Measurements from ENCODE around the gene SPAG6.
A peak's percentile ranks its signal among the peaks of the same experiment; 100 is the strongest.
"Not testable (repeated sequence)": the region's sequence is repeated elsewhere in the genome, so short reads cannot be mapped to it uniquely, and the experiment has no call there.

The SPAG6 gene

DNA sequence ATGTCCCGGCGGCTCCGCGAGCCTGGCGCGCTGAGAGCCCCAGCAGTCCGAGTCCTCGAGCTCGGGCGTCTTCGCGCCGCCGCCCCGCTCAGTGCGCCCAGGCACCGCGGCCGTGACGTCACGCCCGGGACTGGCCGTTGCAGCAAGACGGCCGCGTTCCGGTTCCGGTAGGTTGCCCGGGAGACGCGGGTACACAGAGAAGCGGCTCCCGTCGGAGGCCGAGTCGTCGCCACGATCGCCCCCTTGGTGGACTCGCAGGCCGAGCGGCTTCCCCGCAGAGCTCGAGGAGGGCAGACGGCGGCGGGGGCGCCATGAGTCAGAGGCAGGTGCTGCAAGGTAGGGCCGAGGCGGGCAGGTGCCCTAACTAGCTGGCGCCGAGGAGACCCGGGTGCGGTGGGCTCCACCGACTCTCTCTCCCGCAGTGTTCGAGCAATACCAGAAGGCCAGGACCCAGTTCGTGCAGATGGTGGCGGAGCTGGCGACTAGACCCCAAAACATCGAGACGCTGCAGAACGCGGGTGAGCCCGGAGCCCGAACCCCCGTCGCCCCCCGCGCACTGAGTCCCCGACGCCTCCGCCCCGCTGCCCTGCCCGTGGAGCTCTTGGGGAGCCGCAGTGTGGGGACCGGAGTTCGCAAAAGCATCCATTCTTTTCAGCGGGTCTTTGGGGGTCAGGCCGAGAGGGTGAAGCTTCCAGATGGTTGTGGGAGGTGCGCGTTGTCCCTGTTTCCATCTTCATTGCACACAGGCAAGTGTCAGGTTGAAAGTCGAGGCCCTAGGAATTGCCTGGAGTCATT is at the start of gene SPAG6:
Gene SPAG6, plus strand, starts transcription at position 196 of the 795 bp plus-strand sequence. Its CDS starts 116 bp downstream, at position 312.
- DNase-seq, result no peak

DNA sequence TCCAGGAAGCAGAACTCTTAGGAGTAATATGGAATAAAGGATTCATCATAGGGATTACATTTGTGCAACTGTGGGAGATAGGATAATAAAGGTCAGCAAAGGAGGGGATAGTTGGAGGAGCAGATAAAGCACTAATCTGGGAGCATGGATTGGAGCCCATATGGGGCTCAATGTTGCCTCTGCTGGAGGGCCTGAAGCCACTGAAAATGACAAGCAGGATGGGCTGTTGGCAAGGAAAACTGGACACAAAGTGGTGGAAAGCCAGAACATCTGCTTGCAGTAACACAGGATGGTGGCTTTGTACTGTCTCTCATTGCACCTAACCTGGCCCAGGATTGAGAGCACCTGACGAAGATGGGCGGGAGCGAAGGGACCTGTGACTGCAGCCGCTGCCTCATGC is 44.1 kb upstream of the SPAG6 start:
- DNase-seq, result no peak

DNA sequence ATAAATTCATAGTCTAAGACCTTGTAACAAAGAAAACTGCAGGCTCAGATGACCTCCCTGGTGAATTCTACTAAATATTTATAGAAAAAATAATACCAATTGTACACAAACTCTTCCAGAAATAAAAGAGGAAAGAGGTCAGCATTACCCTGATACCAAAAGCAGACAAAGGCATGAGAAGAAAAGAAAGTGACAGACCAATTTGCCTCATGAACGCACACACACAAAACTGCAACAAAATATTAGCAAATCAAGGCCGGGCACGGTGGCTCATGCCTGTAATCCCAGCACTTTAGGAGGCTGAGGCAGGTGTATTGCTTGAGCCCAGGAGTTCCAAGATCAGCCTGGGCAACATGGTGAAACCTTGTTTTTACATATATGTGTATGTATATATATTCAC is 41.8 kb upstream of the SPAG6 start:
- DNase-seq, result no peak

DNA sequence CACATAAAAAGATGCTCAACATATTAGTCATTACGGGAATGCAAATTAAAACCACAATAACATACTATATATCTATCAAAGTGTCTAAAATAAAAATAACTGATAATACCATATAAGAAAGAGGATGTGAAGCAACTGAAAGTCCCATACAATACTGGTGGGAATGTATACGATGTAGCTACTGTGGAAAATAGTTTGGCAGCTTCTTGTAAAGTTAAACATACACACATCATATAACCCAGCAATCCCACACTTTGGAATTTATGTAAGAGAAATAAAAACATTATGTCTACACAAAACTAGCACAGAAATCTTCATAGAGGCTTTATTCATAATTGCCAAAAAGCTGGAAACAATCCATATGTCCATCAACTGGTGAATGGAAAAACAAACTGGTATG is 39.6 kb upstream of the SPAG6 start:
- DNase-seq, result no peak

DNA sequence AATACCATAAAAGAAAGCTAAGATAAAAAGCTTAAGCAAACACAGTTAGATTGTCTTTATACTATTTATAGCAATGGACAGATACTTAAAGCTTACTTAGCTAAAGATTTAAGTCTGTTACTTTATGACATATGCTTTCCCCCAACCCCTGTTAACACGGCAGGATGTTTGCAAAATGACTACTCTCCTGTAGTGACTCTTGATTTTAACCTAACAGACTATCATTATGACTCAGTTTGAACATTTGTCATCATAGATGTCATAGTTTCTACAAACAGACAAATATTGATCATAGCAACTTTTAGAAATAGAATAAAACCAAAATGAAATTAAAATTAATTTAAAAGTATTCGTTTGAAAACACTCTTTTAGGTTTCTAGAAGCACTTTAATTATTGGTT is 36.9 kb upstream of the SPAG6 start:
- no peak for DNase-seq

DNA sequence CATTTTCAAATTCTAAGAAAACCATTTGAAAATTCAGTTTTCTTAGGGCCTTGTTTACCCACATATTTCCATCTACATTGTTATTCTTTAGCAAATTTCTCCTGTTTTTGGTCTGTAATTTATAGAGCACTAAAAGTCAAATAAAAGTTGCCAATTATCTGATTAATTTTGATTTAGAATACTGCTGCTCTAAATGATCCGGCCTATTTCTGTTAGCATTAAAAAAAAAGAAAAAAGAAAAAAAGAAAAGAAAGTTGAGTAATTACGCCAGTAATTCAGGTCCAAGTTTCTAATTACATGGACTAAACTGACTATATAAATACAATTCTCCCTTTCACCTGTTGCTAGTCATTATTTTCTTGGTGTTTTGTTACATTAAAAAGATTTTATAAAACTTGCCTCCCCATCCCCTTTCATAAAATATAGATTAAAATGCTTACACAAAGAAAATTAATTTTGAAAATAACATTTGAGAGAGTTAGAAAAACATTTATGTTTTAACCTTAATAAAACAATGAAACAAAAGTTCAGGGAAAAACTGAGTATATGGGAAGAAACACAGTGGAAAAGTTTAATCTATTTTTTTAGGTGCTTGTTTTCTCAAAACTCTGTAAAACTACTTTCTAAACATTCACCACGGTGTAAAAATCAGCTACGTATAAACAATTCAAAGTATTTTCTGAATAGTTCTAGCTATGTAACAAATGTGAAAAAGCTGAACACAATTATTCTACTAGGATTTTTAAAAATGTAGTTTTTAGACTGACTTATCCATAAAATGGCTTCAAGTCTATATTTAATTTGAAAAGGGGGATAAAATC is 35.9 kb upstream of the SPAG6 start:
- no peak for DNase-seq

DNA sequence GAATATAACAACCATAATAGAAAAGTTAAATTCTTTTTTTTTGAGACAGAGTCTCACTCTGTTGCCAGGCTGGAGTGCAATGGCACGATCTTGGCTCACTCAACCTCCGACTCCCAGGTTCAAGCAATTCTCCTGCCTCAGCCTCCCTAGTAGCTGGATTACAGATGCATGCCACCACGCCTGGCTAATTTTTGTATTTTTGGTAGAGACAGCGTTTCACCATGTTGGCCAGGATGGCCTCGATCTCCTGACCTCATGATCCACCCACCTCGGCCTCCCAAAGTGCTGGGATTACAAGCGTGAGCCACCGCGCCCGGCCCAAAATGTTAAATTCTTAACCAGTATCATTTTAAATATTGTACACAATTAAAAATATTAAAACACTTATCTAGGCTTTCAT is 35.3 kb upstream of the SPAG6 start:
- DNase-seq, result not testable (repeated sequence)

DNA sequence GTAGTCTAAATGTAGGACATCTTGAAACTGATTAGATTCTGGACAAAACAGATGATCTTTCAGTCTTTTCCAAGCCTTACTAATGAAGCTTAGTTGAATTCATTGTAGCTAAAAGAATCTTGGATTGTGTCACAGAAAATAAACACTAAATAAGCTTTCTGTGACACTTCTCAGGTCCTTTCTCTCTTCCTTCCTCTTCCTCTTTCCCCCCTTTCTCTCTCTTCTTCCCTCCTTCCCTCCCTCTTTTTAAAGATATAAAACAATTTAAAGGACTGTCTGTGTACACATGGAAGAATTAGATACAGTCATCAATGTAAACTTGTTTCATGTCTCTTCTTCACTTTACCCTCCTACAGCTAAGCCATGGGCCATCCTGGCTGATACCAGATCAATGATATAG is 34.4 kb upstream of the SPAG6 start:
- DNase-seq, result no peak

DNA sequence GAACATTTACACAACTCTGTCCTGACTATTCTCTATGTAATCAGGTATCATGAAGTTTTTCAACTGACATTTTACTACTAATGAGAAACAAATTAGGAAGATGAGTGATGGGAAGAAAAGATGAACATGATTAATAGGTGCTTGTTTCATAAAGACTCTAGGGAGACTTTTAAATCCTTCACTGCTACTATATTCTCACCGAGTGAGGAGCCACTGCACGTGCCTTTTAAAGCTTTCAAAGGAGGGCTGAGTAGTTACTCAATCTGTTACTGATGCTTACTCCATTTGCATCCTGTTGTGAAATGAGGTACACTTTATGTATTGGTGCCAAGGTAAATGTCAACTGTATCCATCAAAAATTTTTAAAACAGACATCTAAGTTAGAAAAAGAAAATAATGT is 30.4 kb upstream of the SPAG6 start:
- DNase-seq, result no peak

DNA sequence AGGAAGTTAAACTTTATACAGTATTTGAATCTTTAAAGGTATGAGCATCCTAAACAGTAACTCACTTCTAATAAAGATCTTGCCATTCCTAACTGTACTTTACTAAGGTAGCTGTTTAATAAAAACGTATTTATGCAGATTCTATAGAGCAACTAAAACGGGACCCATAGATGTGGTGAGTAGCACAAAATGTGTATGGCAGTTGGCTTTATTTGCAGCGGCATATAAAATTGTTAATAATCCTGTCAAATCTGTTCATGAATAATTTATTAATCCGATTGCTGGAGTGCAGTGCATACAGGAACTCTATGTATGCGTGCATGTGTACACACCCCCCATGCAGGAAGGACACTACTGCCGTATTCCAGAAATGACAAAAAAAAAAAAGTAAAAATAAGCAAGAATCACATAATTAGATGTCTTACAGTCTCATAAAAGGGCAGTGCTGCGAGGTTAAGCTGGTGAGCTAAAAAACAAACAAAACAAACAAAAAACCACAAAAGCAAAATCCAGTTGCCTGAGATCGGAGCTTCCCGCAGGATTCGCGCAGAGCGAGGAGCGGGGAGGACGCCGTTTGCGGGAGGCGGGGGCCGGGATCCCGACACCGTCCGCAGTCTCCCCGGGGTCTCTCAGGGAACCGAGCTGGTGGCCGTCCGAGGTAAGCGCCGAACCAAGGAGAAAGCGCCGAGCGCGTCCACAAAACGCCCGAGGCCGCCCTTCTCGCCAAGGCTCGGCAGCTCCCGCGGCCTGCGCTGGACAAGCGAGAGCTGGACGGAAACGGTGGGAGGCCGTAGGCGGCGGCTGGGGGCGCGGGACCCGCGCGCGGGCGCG is 29.6 kb upstream of the SPAG6 start:
- DNase-seq, result peak; percentile 42

DNA sequence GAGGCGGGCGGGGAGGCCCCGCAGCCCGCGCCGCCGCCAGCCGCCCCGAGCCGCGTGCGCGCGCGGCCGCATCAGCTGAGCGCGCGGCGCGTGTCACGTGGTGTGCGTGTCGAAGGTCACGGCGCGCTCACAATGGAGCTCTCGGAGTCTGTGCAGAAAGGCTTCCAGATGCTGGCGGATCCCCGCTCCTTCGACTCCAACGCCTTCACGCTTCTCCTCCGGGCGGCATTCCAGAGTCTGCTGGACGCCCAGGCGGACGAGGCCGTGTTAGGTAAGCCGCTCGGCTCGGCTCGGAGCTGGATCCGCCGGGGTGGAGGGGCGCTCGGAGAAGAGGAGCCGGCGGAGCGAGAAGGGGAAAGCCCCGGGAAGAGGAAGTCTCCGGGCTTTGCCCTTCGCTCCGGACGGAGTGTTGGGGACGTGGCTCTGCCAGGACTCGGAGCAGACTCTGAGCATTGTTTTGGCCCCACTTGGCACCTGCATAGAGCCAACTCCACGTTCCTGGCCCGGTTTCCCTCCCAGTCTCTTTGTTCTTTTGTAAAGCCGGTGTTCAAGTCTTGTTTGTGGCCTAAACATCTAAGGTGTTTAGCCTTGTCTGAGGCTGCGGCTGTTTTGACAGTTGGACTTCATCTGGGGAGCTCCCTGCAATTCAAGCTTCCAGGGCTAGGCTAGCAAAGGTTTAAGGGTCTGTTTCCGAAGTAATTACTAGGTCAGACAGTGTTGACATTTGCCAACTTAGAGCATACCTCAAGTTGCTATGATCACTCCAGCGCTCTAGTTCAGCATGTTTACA is 28.8 kb upstream of the SPAG6 start, which contains the start of gene COMMD3:
Gene COMMD3, plus strand, starts transcription at position 103 of the 790 bp plus-strand sequence. Its CDS starts 30 bp downstream, at position 133.
- DNase-seq, result peak; percentile 79

DNA sequence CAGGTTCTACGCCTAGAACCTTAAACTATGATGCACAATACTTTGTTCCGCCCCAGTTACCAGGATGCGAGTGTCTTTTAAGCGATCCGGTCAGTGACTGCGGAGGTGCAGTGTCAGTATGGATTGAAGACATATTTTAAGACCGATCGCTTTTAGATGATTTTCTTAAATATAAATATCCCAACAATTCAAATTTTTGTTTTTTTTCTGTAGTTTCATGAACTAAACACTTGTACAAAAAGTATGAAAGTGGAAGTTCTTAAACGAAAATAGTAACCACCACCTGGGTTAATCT is 28.3 kb upstream of the SPAG6 start:
- DNase-seq, result no peak

DNA sequence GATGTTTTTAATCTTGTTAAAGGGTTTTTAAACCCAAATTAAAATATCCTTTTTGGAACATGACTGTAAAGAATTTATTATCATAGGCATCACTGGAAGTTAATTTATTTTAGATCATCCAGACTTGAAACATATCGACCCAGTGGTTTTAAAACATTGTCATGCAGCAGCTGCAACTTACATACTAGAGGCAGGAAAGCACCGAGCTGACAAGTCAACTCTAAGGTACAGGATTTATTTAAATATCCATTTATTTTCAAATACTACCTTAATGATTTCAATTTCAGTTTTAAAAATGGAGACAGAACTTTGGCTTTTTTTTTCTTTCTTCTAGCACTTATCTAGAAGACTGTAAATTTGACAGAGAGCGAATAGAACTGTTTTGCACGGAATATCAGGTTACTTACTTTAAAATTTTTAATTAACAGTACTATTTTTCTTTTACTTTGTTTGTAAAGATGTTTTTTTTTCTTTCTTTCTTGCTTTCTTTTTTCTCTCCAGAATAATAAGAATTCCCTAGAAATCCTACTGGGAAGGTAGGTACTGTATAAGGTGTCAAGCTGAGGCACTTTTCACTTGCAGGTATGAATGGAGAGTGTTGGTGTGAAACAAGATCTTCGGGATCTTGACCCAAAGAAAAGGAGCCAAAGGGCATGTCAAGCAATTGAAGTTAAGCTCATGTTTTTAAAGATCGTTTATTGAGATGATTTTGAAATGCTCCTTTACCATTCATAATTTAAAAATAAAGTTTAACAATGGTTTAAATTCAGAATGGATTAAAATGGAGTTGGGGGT is 27.3 kb upstream of the SPAG6 start:
- no peak for DNase-seq

DNA sequence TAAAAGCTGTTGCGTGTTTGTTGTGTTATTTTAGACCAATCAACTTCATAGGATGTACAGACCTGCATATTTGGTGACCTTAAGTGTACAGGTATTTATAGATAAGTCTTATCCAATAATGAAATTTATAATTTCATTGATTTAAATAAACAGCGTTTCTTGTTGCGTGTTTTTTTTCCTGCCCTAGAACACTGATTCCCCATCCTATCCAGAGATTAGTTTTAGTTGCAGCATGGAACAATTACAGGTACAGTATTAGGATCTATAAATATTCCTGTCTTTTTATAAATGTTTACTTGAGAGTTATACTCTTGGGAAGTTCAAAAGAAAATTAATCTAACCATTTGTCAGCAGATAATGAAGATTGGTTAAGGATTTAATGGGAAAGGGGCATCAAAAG is 26.5 kb upstream of the SPAG6 start:
- no peak for DNase-seq

DNA sequence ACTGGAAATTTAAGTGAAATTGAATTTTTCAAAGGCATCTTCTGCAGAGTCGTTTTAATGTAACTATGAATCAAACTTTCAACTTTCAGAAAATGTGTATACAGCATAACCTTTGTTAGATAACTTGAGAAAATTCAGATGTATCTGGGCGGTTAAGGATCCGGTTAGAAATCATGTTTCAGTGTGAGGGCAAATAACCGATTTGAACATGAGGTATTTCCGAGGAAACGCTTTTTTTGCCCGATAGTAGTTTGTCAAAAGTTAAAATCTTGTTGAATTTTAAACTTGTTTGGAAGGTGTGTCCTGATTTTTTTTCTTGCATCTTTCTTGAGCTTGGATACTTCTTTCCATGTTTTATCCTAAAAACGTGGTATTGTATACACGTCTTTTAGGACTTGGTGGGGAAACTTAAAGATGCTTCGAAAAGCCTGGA is 25.7 kb upstream of the SPAG6 start:
- DNase-seq, result no peak

DNA sequence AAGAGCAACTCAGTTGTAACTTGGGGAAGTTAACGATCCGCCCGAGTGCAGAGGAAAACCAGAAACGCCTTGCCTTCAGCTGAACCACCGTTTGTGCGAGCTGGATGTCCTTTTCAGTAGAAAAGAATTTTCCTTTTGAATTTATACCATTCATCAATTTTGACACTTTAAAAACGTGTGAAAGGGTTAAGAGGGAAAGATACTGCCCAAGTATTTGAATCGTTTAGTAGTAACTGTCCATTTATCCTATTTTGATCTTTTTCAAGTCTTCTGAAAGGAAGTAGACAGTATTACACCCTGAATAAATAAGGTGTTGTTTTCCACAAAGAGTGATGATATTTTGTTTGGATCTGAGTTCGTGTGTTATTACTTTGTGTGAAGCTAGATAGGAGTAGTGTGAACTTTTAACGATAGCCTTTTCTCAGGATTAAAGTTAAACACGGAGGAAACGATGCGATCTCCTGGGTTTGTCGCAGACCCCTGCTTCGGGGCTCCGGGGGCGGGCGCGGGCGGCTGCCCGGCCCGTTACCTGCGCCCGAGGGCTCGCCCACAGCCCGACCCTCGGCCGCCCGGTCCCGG is 25.2 kb upstream of the SPAG6 start:
- DNase-seq, result no peak

DNA sequence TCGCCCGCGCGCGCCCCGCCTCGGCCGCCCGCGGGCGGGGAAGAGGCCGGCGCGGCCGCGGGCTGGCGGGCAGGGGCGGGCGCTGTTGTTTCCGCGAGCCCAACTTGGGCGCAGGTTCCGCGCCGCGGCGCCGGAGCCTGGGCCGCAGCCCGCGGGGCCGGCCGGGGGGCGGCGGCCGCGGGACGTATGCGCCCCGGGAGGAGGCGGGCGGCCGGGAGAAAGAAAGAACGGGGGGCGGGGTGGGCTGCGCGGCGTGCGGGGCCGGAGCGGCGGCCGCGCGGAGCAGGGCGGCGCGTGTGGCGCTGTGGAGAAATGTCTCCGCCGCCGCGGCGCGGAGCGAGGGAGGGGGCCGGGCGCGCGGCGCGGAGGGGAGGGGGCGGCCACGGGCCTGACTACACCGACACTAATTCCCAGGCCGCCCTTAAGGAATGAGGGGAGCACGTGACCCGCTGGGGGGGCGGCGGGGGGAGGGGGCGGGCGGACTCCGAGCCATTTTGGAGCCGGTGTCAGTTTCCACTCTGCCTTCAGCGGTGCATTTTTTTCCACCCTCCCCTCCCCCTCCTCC is 24.6 kb upstream of the SPAG6 start, which contains the start of gene BMI1:
Gene BMI1, plus strand, starts transcription at position 509 of the 565 bp plus-strand sequence. CDS start 5,351 bp downstream, outside the sequence.
- DNase-seq, result peak; percentile 70

DNA sequence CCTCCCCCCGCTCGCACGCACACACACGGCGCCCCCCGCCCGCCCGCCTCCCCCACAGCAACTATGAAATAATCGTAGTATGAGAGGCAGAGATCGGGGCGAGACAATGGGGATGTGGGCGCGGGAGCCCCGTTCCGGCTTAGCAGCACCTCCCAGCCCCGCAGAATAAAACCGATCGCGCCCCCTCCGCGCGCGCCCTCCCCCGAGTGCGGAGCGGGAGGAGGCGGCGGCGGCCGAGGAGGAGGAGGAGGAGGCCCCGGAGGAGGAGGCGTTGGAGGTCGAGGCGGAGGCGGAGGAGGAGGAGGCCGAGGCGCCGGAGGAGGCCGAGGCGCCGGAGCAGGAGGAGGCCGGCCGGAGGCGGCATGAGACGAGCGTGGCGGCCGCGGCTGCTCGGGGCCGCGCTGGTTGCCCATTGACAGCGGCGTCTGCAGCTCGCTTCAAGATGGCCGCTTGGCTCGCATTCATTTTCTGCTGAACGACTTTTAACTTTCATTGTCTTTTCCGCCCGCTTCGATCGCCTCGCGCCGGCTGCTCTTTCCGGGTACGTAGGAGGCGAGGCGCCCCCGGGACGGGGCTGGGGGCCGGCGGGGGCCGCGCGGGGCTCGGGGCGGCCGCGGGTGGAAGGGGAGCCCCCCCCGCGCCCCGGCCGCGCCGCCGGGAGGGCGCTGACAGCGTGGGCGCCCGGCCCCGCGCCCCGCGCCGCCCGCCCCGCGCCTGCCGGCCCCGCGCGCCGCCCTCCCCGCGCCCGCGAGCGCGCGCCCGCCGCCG is 24.0 kb upstream of the SPAG6 start:
- peak; percentile 34 for DNase-seq

DNA sequence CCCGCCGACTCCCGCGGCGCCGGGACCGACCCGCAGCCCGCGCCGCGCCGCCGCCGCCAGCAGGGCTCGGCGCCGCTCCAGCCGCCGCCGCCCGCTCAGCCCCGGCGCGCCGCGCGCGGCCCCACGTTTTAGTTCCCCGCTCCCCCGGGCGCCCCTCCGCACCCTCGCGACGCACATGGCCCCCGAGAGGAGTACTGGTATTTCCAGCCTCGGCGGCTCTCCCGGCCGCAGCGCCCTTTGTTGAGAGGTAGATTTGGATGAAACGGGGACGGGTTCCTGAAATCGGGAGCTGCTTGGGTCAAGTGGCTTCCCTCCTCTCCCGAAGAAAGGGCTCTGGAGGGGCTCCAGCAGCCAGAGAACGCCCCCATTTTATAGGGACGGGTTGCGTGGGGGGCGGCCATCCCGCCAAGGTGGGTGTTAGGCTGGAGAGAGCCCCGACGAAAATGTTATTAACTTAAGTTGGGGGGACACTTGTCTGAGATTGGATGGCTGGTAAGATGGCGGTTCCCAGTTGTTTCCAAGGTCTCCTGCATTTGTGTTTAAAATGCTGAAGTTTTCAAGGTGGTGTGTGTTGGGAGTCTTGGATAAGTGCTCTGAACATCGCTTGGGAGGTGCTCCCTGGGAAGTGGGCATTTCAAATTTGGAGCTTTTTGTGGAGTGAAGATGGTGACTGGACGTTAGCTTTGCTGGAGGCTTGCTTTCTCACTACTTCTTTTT is 23.2 kb upstream of the SPAG6 start:
- no peak for DNase-seq
